SKM-1 treated with dmso at 0.1 percent for 144 hours (cell line): ENCODE results near the gene PLAGL1.
"Not testable (repeated sequence)": the region's sequence is repeated elsewhere in the genome, so short reads cannot be mapped to it uniquely, and the experiment has no call there.

Experiments used
- DNase-seq: peaks from one replicate; lab custom pipeline; 2025; ENCODE audit not compliant: unreplicated experiment; lab: John Stamatoyannopoulos, UW

The PLAGL1 gene

GRCh38 chr6:144009628-144010027 is 1.6 kb upstream of the PLAGL1 start:
- not testable (repeated sequence) for DNase-seq

- no peak for DNase-seq
These were observed 787 bp upstream of the PLAGL1 start for GRCh38 chr6:144008846-144009245.

DNA sequence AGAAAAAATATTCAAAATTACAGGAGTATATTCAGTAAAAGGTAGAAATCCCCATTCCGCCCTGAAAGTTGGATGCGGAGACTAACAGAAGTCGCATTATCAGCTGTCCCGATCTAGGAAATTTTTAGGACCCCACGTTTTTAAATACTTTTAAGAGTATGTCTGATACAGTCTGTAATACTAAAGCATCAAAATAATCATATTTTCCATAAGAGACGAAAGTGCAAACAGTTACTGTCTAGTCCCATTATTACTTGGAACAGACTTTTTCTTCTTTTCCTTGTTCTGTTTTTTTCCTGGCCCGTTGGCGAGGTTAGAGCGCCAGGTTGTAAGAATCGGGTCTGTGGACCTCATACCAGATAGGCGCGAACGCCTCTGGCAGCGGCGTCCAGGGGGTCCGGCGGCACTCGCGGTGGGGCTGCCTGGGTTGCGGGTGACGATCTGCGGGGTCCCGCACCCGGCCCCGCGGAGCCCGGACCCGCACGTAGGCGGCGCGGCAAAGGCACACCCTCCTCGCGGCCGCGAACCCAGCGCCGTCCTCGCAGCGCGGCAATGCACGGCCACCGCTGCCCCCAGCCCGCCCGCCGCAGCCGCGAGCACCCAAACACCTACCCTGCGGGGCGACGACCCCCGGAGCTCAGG is 460 bp downstream of the PLAGL1 start:
- no peak for DNase-seq

DNA sequence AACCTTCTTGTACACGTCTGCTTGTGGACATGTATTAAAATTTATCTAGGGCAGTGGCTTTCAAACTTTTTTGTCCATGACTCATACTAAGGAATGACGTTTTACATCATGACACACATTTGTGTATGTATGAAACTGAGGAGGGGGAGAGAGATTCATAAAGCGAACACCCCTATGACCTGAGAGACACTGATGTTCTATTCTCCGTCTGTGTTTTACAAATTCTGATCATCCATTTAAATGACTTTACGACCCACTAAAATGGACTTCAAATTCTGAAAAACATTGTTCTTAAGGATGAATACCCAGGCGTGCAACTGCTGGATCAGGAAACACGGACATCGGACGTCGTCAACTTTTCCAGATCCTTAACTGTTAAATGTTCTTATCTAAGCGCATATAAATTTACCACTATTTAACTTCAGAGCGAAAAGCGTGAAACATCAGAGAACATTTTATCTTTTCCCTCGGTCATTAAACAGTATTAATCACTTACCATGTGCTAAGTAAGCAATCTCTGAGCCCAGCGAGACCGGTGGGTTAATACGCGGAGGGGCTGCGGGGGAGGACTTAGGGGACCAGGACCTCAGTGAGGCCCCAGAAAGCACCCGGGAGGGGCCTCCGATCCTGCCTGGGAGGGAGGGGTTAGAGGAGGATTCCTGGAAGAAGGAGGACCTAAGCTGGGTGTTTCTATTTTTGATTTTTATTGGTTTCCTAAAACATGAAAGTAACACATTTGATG is 1.2 kb downstream of the PLAGL1 start:
- DNase-seq, result no peak

DNA sequence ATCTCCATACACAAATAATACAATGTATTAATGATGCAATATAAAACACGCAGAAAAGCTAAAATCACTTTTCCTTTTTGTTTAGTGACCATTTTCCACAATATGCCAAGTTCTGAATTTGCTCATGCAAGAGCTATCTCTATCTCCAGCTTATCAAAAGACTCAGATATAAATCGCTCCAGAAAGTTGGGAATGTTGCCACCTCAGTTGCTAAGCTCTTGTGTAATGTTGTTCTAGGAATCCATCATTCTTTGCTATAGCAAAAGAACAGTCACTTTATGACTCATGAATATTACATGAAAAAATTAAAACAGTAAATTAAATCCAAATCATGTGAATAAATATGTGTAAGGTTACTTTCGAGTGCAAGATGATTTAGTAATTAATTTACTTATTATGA is 8.7 kb downstream of the PLAGL1 start:
- DNase-seq, result no peak

GRCh38 chr6:143998686-143999085 is 9.4 kb downstream of the PLAGL1 start:
- DNase-seq, result no peak

- no peak for DNase-seq
These were observed 14.0 kb downstream of the PLAGL1 start for GRCh38 chr6:143993965-143994646.

GRCh38 chr6:143992285-143992684 is 15.8 kb downstream of the PLAGL1 start:
- no peak for DNase-seq

- no peak for DNase-seq
These were observed 21.5 kb downstream of the PLAGL1 start for GRCh38 chr6:143986463-143987065.

DNA sequence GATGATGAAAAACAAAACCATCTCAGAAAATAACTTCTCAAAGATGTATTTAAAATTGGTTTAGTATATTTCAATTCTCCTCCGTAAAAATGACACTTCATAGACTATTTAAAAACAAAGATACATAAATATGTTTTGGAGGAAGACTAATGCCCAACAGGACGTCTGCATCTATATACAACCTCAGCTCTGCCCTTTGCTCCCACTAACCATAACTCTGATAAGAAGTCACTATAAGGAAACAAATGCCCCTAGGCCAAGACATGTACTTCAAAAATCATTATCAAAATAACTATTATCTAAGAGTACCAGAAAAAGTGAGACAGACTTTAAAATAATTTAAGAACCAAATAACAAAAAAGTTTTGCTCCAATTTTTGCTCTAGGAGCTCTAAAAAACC is 23.4 kb downstream of the PLAGL1 start:
- DNase-seq, result no peak

GRCh38 chr6:143982968-143983367 is 25.1 kb downstream of the PLAGL1 start:
- DNase-seq, result no peak

- DNase-seq, result no peak
These were observed 27.1 kb downstream of the PLAGL1 start for GRCh38 chr6:143980921-143981320.

GRCh38 chr6:143976806-143977349 is 31.2 kb downstream of the PLAGL1 start:
- DNase-seq, result no peak

DNA sequence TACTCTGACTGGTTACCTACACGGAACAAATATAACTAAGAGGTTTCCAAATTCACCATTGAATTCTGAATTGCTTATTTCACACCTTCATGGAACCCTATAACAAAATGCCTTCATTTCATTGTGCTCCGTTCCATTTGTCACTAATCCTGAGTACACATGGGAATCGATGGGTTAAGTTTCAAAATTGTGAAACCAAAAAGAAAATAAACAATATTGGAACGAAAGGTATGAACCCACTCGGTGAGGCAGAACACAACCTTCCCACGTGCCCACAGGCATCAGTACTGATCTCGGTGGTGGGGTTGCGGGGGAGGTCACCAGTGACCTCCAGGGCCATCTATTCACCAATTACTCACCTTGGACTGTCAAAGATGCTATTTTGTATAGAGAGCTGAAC is 34.0 kb downstream of the PLAGL1 start:
- no peak for DNase-seq

DNA sequence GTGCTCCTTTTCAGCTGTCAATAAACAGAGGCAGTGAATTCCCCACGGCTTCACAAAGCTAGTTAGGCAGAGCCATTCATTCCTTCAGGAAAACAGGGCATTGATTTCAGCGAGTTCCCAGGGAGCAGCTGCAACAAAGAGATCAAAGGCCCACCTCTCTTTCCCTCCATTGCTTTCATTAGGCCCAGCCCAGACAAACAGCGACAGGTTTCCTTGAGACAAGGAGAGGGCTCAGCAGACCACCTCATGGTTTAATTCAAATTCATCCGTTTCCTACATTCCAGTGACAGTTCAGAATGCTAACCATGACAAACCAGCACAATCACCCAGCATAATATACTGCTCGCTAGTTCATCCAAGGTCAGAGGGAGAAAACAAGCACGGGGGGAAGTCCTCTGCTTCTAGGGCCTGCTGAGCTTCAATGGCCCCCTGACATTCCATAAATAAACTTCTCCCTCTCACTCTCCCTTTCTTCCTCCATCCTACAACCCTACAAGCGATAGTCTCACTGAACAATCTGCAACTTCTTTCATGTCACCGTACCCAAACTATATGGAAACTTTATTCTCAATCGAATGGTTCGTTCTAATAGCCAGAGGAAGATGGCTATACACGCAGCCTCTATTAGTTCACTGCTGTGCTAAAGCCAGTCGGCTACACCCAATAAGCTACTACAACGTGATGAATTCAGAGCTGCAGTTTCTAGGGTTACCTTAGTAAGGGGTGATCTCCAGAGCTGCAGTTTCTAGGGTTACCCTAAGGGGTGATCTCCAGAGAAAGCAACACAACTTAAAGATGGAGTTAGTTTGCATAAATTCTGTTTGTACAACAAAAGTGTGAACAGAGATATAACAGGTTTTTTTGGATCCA is 34.7 kb downstream of the PLAGL1 start:
- DNase-seq, result no peak

GRCh38 chr6:143971482-143972205 is 36.4 kb downstream of the PLAGL1 start:
- DNase-seq, result no peak

- DNase-seq, result no peak
These were observed 37.4 kb downstream of the PLAGL1 start for GRCh38 chr6:143970456-143971218.

GRCh38 chr6:143969077-143969476 is 39.0 kb downstream of the PLAGL1 start:
- no peak for DNase-seq

DNA sequence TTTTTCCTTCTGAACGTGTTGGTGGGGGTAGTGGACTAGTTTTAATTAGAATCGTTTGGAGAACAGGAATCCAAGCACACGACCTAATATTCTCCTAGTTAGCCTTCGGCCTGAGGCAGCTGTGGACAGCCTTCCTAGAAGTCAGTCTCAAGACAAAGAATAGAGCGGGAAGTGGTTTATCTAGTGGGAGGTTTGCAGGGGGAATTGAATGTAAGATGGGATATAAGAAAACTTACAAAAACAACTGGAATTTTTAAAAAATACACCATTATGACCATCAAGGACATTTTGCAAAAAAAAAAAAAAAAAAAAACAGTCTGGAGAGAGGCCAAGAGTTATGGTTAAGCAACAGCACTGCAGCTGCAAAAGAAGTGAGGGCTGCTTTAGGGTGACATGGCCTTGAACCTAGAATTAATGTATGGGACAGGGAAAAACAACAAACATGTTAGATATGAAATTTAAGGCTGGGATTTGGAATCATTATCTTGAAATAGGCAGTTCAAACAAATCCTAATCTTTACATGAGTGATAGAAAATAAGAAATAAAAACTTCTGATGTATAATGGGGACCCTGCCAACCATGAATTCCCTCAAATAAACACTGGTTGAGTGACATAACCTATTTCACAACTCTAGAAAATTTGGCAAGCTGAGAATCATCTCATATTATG is 40.2 kb downstream of the PLAGL1 start:
- no peak for DNase-seq
